B cell (primary cell): ENCODE measurements around the gene THSD7B.

Experiments used
- EZH2 ChIP-seq: IDR thresholded peaks from 2 replicates; pipeline ENCODE4 v1.6.1; 2012; ENCODE audit warnings: borderline replicate concordance, low read depth, mild to moderate bottlenecking, moderate library complexity, low read length; ENCODE audit not compliant: insufficient read depth, poor library complexity, severe bottlenecking
- TF ChIP-seq, protein P1 (sequence below): fragments of 200-600 bp; IDR thresholded peaks from one replicate; pipeline ENCODE4 v1.8.0; 2022; ENCODE audit warnings: antibody characterized with exemption, mild to moderate bottlenecking

DNA sequence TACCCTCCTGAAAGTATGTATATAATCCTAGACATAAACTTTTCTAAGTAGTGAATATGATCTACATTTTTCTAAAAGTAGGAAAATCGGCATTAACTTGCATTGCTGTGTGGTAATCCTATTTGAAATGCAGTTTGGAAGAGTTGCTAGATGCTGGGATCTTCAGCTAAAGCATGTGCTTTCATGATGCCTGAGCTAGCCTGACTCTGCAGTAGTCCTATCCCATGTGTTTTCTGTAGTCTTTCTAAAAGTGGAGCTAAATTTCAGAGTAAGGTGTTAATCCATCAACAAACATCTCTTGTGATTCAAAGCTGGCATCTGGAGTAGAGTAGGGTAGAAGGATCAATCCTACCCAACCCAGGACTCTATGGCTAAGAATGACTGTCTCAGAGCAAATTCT, 229.4 kb downstream of the THSD7B start:
- TF ChIP-seq, protein P1, sequence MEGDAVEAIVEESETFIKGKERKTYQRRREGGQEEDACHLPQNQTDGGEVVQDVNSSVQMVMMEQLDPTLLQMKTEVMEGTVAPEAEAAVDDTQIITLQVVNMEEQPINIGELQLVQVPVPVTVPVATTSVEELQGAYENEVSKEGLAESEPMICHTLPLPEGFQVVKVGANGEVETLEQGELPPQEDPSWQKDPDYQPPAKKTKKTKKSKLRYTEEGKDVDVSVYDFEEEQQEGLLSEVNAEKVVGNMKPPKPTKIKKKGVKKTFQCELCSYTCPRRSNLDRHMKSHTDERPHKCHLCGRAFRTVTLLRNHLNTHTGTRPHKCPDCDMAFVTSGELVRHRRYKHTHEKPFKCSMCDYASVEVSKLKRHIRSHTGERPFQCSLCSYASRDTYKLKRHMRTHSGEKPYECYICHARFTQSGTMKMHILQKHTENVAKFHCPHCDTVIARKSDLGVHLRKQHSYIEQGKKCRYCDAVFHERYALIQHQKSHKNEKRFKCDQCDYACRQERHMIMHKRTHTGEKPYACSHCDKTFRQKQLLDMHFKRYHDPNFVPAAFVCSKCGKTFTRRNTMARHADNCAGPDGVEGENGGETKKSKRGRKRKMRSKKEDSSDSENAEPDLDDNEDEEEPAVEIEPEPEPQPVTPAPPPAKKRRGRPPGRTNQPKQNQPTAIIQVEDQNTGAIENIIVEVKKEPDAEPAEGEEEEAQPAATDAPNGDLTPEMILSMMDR, result no peak
- TF ChIP-seq EZH2, result no peak
